Coronary artery (tissue), 2 donors: Measurements from ENCODE around the gene LDLRAD4.

Experiments
- DNase-seq: peaks from one replicate; pipeline ENCODE4 v3.0.0-alpha.2; 2017; ENCODE audit warnings: low spot score
- H3K27ac ChIP-seq, 2 donors: fragments of 200-600 bp; sonication (generic); one replicate each; pipeline ENCODE4 v1.5.1; 2016 to 2019
- H3K4me3 ChIP-seq: fragments of 200-600 bp; sonication (generic); 2 replicates; pipeline ENCODE4 v1.5.1; 2016; ENCODE audit warnings: mild to moderate bottlenecking, moderate library complexity
- TF ChIP-seq, protein P1 (sequence below): fragments of 200-600 bp; sonication (generic); IDR thresholded peaks from one replicate; pipeline ENCODE4 v1.5.1; 2019; ENCODE audit warnings: antibody characterized with exemption

Gene LDLRAD4

DNA sequence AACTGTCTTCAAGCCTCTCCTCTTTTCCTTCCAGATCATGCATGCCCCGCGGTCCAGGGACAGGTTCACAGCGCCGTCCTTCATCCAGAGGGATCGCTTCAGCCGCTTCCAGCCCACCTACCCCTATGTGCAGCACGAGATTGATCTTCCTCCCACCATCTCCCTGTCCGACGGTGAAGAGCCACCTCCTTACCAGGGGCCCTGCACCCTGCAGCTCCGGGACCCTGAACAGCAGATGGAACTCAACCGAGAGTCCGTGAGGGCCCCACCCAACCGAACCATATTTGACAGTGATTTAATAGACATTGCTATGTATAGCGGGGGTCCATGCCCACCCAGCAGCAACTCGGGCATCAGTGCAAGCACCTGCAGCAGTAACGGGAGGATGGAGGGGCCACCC is 426.5 kb downstream of the LDLRAD4 start:
- DNase-seq: no peak
- H3K27ac ChIP-seq: no peak overlapping the region
- no peak overlapping the region for H3K4me3 ChIP-seq
- TF ChIP-seq, protein P1, sequence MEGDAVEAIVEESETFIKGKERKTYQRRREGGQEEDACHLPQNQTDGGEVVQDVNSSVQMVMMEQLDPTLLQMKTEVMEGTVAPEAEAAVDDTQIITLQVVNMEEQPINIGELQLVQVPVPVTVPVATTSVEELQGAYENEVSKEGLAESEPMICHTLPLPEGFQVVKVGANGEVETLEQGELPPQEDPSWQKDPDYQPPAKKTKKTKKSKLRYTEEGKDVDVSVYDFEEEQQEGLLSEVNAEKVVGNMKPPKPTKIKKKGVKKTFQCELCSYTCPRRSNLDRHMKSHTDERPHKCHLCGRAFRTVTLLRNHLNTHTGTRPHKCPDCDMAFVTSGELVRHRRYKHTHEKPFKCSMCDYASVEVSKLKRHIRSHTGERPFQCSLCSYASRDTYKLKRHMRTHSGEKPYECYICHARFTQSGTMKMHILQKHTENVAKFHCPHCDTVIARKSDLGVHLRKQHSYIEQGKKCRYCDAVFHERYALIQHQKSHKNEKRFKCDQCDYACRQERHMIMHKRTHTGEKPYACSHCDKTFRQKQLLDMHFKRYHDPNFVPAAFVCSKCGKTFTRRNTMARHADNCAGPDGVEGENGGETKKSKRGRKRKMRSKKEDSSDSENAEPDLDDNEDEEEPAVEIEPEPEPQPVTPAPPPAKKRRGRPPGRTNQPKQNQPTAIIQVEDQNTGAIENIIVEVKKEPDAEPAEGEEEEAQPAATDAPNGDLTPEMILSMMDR: no peak

- no peak overlapping the region for H3K27ac ChIP-seq
- DNase-seq: no peak
- TF ChIP-seq, protein P1: no peak
- H3K4me3 ChIP-seq: no peak overlapping the region
Observed at GRCh38 chr18:13646633-13647032, 428.1 kb downstream of the LDLRAD4 start.

- no peak for DNase-seq
- no peak overlapping the region for H3K4me3 ChIP-seq
- H3K27ac ChIP-seq: no peak overlapping the region
- TF ChIP-seq, protein P1: no peak
Observed at GRCh38 chr18:13647761-13648160, 429.2 kb downstream of the LDLRAD4 start.

GRCh38 chr18:13649397-13650390 is 431.1 kb downstream of the LDLRAD4 start:
- no peak overlapping the region for H3K4me3 ChIP-seq
- H3K27ac ChIP-seq: no peak overlapping the region
- DNase-seq: no peak
- TF ChIP-seq, protein P1: no peak

DNA sequence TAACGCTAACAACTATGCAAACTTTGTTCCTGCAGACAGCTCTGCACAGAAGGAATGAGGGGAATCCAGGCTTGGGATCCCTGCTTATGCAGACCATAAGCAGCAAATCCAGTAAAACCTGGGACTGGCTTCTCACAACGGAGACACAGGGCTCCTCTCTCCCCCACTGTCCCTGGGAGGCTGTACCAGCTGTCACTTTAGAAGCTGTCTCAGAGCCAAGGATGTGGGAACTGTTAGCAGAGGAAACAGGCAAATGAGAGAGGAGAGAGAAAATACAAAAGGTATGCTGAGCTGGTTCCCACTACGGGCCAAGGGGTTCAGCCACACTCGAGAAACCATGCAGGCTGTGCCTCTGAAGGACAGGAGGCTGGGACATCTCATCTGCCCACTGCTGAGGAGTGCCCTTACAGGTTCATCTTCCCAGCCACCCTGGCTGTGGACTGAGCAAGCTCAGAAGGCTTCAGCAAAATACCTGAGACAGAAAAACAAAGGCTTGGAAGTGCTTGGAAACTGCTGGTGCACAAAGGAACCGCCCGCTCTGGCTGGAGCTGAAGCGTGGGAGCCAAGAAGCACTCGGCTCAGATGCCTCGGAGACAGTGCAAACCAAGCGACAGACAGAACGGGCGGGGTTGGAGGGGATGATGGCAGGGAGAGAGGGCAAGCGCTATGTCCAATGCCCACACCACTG is 435.3 kb downstream of the LDLRAD4 start:
- TF ChIP-seq, protein P1: no peak
- H3K4me3 ChIP-seq: no peak overlapping the region
- H3K27ac ChIP-seq: no peak overlapping the region
- no peak for DNase-seq

DNA sequence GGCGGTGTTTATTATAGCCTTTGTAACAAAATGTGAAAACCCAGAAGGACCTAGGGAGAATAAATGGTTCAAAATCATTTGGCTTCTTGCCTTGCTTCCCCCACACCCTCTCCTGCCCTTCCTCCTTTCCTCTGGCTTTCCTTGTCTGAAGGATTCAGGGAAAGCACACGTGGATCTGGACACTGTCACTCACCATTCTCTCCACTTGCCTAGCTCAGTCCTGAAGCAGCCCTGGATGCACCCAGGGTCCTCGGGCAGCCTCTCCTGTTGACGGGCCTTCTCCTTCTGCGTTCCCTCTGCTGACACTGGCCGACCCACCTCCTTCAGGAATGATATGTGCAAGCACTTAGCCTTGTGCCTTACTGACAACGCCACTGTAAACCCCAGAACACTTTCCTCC is 439.4 kb downstream of the LDLRAD4 start:
- TF ChIP-seq, protein P1: no peak

More for the DNA sequence above, 439.4 kb downstream of the LDLRAD4 start:
- no peak for DNase-seq
- Histone ChIP-seq H3K4me3 (no peak overlapping the region), H3K27ac (no peak overlapping the region)
